RKO (cell line): ENCODE measurements around the gene SPOCK1.

Experiments used
- DNase-seq: peaks from one replicate; pipeline ENCODE4 v3.0.0-alpha.2; 2016; ENCODE audit warnings: low spot score

SPOCK1 gene

DNA sequence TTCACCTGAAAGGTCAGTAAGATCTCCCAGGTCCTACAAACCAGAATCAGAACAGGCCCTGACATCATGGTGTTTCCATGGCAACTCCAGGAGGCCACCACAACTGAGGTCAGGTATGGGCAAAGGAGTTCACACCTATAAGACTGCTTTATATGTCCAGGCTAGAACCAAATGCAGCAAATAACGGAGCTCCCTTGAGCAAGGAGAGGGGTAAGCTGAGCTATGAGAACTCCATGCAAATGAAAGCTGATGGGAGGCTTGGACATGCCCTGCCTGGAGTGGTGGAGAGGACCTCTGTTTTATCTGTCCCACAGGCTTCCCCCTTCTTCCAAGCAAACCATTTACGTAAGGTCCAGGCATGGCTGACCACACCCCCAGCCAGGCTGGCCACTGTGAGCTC lies 207.7 kb downstream of the SPOCK1 start:
- DNase-seq = no peak

DNA sequence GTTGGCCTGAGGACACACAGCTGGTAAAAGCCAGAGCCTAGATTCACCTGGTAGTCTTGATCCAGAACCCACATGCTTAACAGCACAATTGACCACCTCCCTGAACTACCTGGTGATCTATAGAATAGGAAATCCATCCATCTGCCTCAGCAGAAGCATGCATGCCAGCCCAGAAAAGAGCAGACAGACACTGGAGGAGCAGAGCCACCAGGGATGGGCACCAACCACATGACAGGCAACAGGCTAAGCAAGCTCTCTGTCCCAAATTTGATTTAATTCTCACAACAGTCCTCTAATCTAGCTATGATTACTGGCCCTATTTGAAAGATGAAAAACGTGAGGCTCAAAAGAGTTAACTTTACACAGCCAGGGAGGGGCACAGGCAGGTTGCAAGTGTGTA lies 208.1 kb downstream of the SPOCK1 start:
- no peak for DNase-seq

DNA sequence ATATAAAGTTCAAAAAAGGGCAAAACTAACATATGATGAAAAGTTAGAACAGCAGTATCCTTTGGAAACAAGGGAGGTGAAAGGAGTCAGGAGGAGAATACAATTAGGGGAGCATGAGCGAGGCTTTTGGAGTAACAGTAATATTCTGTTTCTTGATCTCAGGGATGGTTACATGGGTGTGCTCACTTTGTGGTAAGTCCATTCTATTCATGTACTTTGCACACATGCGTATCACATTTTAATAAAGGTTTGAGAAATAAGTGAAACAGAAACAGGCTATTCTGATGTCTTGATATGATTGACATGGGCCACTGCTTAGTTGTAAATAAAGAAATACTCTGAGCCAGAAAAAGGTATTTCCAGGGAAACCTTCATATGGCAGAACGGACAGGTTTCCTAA lies 208.8 kb downstream of the SPOCK1 start:
- DNase-seq = no peak

DNA sequence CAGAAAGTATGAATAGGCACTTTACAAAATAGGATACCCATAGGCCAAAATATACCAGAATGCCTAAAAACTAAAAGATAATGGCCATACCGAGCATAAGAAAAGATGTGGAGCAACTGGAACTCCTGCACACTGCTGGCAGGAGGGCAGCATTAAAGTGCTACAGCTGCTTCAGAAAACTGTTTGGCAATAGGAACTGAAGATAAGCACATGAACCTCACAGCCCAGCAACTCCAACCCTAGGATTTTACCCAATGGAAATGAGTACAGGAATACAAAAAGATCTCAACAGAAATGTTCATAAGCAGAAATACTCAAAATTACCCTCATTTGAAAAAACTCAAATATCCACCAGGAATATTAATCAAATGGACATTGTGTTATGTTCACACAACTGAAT lies 209.3 kb downstream of the SPOCK1 start:
- DNase-seq = no peak

DNA sequence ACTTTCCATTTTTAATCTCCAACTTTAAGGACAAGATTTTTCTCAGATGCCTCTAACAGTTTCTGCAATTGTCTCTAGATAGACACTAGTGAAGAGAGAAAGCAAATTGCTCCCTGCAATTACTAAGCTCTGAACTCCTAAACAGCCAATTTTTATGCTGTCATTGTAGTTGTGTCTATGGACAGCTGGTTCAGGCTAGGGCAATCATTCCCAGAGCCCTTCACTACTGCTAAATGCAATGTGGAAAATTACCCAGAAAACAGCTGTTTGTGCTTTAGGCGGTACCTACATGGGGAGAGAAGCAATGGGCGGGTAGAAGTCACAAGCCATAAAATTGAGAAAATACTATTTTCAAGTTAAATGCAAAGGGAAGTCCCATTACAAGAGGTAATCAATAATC lies 211.6 kb downstream of the SPOCK1 start:
- DNase-seq = no peak

- DNase-seq = no peak
Observed at GRCh38 chr5:137286025-137286610, 213.0 kb downstream of the SPOCK1 start.

DNA sequence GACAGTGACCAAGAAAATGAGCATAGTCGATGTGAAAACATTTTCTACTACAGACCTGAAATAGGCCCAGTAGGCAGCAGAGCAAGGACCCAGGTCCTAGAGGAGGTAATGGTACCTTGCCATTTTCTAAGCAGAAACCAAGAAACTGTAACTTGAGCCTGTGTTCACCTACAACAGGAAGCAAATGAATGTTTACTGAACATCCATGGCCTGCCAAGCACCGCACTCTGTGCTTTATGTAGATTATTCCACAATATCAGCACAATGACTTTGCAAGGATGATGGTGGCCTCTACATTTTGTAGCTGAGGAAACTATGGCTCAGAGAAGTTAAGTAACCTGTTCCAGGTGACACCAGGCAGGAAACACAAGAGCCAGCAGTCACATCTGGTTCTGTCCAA lies 215.3 kb downstream of the SPOCK1 start:
- no peak for DNase-seq

GRCh38 chr5:137282216-137282615 lies 216.9 kb downstream of the SPOCK1 start:
- no peak for DNase-seq

- DNase-seq = no peak
Observed at GRCh38 chr5:137281201-137281600, 217.9 kb downstream of the SPOCK1 start.

DNA sequence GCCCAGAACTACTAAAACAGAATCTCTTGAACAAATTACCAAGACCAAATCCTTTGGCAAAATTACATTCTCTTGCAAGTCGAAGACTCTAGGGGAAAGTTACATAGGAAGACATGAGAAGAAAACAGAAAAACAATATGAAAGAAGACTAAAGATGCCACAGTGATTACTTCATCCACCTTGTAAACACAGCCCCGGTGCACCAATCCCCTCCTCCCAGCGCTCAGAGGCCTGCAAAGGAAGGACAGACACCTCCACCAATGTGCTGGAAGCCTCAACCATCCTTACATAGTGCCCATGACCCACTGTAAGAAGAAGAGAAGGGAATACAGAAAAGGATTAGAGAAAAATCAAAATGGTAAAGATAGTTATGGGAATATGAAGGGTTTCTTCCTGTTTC lies 218.5 kb downstream of the SPOCK1 start:
- no peak for DNase-seq

DNA sequence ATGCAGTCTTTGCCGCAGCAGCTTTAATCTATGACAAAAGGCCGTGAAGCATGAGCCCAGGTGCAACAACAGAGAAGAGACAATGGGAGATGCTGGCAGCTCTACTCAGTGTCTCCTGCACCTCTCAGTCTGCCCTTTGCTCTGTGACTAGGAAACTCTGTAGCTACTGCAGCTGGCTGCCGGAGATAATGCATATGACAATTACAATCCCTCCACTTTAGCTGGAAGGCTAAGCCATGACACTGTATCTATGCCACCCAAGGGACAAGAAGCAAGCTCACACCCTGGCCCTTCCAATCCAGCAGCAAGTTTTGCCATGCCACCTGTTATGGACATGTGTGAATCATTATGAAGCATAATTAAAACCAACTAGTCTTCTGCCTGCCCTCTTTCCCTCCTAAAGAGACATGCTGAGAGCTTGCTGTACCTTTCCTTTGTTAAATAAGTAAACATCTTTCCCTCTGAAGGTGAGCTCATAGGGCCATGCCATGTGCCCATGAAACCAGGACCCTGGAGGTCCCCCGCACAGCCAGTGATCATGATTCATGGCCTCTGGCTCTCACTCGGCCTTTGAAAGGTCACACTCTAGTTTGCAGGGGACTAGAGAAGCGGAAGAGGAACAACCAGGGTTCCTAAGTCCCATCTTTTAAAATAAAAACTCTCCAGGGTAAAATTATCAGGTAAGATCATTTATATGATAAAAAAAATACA lies 219.4 kb downstream of the SPOCK1 start:
- no peak for DNase-seq

- DNase-seq = no peak
Observed at GRCh38 chr5:137278476-137278875, 220.7 kb downstream of the SPOCK1 start.

DNA sequence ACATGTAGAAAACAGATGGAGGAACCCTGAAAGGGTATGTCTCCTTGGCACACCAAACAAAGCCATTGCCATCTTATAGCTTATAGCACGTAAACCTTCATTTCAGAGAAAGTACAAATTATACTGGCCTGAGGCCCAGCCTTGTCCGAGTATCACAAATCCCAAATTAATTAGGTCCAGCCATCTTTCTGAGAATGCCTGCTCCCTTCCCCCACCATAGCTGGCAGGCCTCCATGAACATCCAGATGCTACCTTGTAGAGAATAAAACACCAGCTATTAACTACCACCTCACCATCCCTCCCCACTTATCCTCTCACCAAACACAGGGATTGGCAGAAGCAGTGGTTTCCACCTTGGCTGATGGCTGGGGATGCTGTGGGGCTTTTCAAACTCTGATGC lies 224.0 kb downstream of the SPOCK1 start:
- no peak for DNase-seq

DNA sequence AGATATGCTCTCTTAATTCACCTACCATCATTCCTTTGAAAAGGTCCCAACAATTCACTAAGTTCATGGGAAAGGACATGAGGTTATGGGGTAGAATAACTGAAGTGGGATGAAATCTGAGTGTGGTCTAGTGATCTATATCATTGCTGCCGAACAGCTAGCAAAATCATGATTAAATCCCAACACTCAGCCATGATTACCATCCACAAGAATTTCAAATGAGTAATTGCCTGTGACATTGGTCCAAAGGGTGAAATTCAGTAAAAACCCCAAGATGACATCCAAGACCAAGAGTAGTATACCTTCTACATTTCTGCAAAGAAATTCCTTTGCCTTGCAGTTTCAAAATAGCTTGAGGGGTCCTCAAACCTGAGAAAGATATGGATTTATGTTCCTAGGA lies 225.6 kb downstream of the SPOCK1 start:
- no peak for DNase-seq

- no peak for DNase-seq
Observed at GRCh38 chr5:137272831-137273230, 226.3 kb downstream of the SPOCK1 start.

DNA sequence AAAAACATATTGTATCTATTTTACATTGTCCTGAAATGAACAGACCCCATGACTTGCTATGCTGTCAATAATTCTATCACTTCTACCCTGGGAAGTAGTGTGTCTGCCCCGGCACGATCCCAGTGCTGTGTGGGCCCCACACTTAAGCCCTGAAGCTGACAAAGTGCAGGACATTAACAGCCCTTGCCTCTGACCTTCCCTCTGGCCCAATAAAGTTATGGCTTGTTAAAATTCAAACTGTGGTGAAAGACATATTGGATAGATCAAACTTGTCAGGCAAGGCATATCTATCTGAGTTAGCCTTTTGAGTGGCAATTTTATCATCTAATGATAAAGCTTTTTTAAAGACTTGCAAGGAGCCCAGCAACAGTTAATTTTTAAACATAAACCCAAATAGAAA lies 229.2 kb downstream of the SPOCK1 start:
- no peak for DNase-seq

DNA sequence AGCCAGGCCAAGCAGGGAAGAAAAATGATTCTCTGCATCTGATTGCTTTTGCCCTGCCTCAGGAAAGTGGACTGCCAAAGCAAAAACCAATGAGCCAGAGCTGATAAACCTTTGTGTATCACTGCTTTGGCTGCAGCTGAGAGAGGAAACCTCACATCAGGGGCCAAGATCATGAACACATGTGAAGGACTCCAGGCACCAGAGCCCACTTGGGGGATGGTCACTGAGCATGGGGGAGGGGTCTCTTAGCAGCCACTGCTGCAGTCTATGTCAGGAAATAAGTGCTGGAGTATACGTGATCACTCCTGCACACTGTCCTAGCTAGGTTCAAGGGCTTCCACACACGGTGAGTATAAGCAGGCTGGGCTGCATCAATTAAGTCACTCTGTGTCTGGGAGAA lies 229.9 kb downstream of the SPOCK1 start:
- DNase-seq = no peak

DNA sequence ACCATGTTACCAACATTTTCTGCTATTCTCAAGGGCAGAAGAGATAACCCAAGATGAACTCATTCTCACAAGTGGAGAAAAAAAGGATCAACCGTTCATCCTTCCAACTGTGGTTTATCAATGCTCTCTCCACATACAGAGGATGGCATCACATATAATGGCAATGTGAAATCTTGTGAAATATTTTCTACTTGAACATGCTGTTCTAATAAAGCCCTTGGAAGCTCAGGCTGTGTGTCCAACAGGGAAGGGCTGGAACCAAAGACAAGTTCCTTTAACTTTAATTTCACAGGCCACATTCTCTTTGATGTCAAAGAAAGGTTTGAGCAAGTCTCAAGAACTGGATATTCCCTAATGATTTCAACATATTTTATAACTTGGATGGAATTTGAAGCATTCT lies 230.5 kb downstream of the SPOCK1 start:
- DNase-seq = no peak

GRCh38 chr5:137266186-137266585 lies 232.9 kb downstream of the SPOCK1 start:
- no peak for DNase-seq

DNA sequence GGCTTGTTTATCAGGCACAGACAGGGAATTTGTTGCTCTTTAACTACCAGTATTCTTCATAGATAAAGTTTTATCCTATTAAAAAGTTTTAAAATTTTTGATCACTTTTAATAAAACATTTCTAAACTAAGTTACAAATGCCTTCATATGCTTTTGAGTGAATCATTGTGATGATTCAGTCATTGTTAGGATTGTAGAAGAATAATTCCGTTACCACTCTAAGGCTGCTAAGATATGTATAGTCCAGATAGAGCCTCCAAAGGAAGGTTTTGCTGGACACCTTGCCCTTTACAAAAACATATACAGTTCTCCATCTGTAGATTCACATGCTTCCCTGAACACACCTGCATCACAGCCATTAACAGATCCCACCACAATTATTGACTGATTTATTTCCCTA lies 233.7 kb downstream of the SPOCK1 start:
- no peak for DNase-seq

DNA sequence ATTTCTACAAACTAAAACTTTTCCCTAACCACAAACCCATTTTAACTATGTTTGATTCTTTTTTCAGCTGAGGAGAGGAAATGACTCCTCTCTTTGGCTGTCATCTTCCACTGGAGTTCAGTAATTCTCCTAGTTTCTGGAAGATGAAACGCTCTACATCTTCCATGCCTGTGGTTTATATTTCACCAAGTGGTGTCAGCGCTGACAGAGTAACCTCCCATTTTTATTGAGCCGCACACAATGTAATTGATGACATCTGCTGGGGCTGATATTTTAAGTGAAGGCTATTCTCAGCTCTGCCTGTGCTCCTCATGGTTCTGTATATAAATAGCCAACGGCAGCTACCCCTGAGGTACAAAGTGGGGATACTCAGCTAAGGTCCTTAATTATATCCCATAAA lies 234.6 kb downstream of the SPOCK1 start:
- no peak for DNase-seq

DNA sequence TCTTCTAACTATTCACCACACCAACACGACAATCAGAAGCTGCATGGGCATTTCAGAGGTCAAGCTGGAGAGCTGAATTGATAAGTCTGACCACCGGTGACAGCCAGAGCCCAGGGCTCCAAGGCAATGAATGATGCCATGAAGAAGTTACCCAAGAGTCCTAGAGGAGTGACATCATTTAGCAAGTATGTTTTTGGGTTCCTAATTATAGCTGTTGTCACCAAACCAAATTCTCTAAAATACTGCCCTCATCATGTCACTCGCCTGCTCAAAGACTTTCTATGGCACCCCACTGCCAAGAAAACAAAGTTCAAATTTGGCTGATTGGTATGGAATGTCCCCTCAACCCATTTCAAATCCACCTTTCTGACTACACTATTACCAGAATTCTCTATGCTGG lies 235.1 kb downstream of the SPOCK1 start:
- no peak for DNase-seq

DNA sequence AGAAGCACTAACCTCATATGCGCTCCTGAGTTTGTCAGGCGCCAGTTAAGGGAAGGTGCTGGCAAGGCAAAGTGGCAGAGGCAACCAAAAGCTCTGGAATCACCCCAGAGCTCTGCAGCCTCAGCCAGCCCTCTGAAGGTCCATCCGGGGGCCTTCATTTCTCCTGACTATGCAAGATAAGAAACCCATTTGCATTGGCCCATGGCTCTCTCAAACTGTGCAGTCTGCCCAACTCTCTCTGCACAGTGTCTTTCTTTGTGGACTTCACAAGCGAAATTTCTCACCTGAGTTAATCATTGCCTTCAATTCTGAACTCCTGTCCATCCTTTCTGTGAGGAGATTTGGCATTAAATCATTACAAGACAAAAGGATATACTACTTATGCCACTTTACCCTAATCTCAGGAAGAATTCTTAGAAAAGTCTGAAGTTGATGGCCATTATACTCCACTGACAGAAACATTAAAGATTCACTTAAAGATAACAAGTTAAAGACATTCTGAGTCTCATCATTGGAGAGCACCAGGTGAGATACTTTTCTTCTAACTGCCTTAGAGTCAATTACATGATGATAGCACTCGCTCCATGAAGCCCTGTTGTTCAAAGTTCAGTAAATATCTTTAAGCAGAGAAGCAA lies 235.6 kb downstream of the SPOCK1 start:
- no peak for DNase-seq

DNA sequence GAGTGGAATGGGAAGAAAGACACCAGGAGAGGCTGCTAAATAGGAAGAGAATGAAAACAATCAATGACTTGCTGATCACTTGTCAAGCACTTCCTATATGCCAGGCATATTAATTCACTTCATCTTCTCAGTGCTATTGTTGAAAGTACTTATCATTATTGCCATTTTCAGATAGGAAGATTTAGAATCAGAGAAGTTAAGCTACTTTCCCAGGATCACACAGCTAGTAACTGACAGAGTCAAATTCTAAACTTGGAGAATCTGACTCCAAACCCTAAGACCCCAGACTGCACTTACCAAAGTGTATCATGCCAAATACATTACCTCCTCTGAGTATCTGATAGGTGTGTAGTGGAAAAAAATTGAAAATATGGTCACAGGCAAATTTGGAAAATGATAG lies 236.3 kb downstream of the SPOCK1 start:
- DNase-seq = no peak
